GM18868 (cell line): ENCODE results near the gene GARS1.

Experiments used
- ATAC-seq: cut with Tn5 transposase; IDR thresholded peaks from one replicate; pipeline ENCODE4 v1.9.1; 2021; ENCODE audit warnings: mild to moderate bottlenecking, moderate library complexity; ENCODE audit not compliant: unreplicated experiment

The GARS1 gene

GRCh38 chr7:30674420-30674819 is 79.7 kb downstream of the GARS1 start:
- no peak for ATAC-seq

GRCh38 chr7:30674876-30675275 is 80.2 kb downstream of the GARS1 start:
- ATAC-seq, result no peak

- ATAC-seq, result no peak
Measured at GRCh38 chr7:30678805-30679204, 84.1 kb downstream of the GARS1 start.

- no peak for ATAC-seq
Measured at GRCh38 chr7:30679664-30680063, 85.0 kb downstream of the GARS1 start.

GRCh38 chr7:30681331-30681797 is 86.7 kb downstream of the GARS1 start:
- ATAC-seq, result no peak

GRCh38 chr7:30681815-30682211 is 87.1 kb downstream of the GARS1 start:
- ATAC-seq, result no peak

GRCh38 chr7:30682212-30683083 is 87.8 kb downstream of the GARS1 start, which contains the start of gene CRHR2:
Gene CRHR2 (minus strand): TSS chr7:30682456. CDS start chr7:30682280, 176 bp downstream.
- ATAC-seq, result no peak

GRCh38 chr7:30683306-30683705 is 88.6 kb downstream of the GARS1 start:
- ATAC-seq, result no peak
